HepG2 (cell line): ENCODE results near the gene TRAF4. TPM values are rescaled to one million over a fixed set of nuclear protein-coding genes. Genes with fewer than 3 reads are reported as not detected.

Source experiments
- ATF3 ChIP-seq: sonication (generic); formaldehyde crosslinking; IDR thresholded peaks from 2 replicates; pipeline ENCODE4 v1.4.0; 2020; ENCODE audit warnings: missing genetic modification reagents
- BCLAF1 ChIP-seq: fragments of 450-650 bp; IDR thresholded peaks from 2 replicates; pipeline ENCODE4 v1.6.1; 2017; ENCODE audit warnings: mild to moderate bottlenecking
- BRD4 ChIP-seq: sonication (generic); formaldehyde crosslinking; IDR thresholded peaks from 2 replicates; pipeline ENCODE4 v1.4.0; 2020; ENCODE audit warnings: missing genetic modification reagents
- ETV6 ChIP-seq: sonication (generic); formaldehyde crosslinking; conservative IDR thresholded peaks from 2 replicates; pipeline ENCODE4 v1.4.0; 2020; ENCODE audit warnings: missing genetic modification reagents
- FOXA1 ChIP-seq, 2 experiments: fragments of 450-650 bp in 1 of 2; sonication (generic) in 1 of 2; formaldehyde crosslinking in 1 of 2; IDR thresholded peaks; 2 replicates each; pipeline versions ENCODE4 v1.4.0 to v1.6.1; 2016 to 2020; ENCODE audit warnings: missing genetic modification reagents in 1 of 2
- LBX2 ChIP-seq: sonication (generic); formaldehyde crosslinking; IDR thresholded peaks from 2 replicates; pipeline ENCODE4 v1.5.0; 2020; ENCODE audit warnings: missing genetic modification reagents, mild to moderate bottlenecking, borderline replicate concordance
- MAFF ChIP-seq: IDR thresholded peaks from 2 replicates; pipeline ENCODE4 v1.6.1; 2011; ENCODE audit warnings: low read depth, low read length, improper control_type of control experiment
- SCMH1 ChIP-seq: sonication (generic); formaldehyde crosslinking; IDR thresholded peaks from 2 replicates; pipeline ENCODE4 v1.9.0; 2021; ENCODE audit warnings: missing genetic modification reagents, mild to moderate bottlenecking, borderline replicate concordance
- SNRNP70 ChIP-seq: fragments of 200-400 bp; formaldehyde crosslinking; IDR thresholded peaks from 2 replicates; pipeline ENCODE4 v1.6.1; 2017; ENCODE audit warnings: mild to moderate bottlenecking, low read depth, low read length, moderate library complexity
- ZBTB37 ChIP-seq: sonication (generic); formaldehyde crosslinking; IDR thresholded peaks from 2 replicates; pipeline ENCODE4 v1.4.0; 2020; ENCODE audit warnings: mild to moderate bottlenecking, missing genetic modification reagents
- ZFP36L2 ChIP-seq: sonication (generic); formaldehyde crosslinking; IDR thresholded peaks from 2 replicates; pipeline ENCODE4 v1.4.0; 2020; ENCODE audit warnings: missing genetic modification reagents
- ZNF235 ChIP-seq: sonication (generic); formaldehyde crosslinking; IDR thresholded peaks from 2 replicates; pipeline ENCODE4 v1.8.1; 2023; ENCODE audit warnings: mild to moderate bottlenecking, missing genetic modification reagents, borderline replicate concordance
- ZNF264 ChIP-seq: sonication (generic); formaldehyde crosslinking; IDR thresholded peaks from 2 replicates; pipeline ENCODE4 v1.4.0; 2020; ENCODE audit warnings: missing genetic modification reagents
- ZNF362 ChIP-seq: sonication (generic); formaldehyde crosslinking; IDR thresholded peaks from 2 replicates; pipeline ENCODE4 v1.4.0; 2020; ENCODE audit warnings: missing genetic modification reagents, mild to moderate bottlenecking, borderline replicate concordance
- ZNF431 ChIP-seq: sonication (generic); formaldehyde crosslinking; IDR thresholded peaks from 2 replicates; pipeline ENCODE4 v1.9.0; 2022; ENCODE audit warnings: missing genetic modification reagents, low read depth, mild to moderate bottlenecking, borderline replicate concordance
- ZNF546 ChIP-seq: sonication (generic); formaldehyde crosslinking; conservative IDR thresholded peaks from 2 replicates; pipeline ENCODE4 v1.8.1; 2023; ENCODE audit warnings: mild to moderate bottlenecking, missing genetic modification reagents
- ZNF550 ChIP-seq: sonication (generic); formaldehyde crosslinking; IDR thresholded peaks from 2 replicates; pipeline ENCODE4 v1.4.0; 2020; ENCODE audit warnings: mild to moderate bottlenecking, missing genetic modification reagents, borderline replicate concordance
- ZNF563 ChIP-seq: sonication (generic); formaldehyde crosslinking; IDR thresholded peaks from 2 replicates; pipeline ENCODE4 v1.8.0; 2022; ENCODE audit warnings: mild to moderate bottlenecking, moderate library complexity, missing genetic modification reagents
- ZNF577 ChIP-seq: sonication (generic); formaldehyde crosslinking; IDR thresholded peaks from 2 replicates; pipeline ENCODE4 v1.4.0; 2020; ENCODE audit warnings: mild to moderate bottlenecking, low read depth, missing genetic modification reagents, borderline replicate concordance
- ZNF841 ChIP-seq: sonication (generic); formaldehyde crosslinking; IDR thresholded peaks from 2 replicates; pipeline ENCODE4 v1.8.1; 2023; ENCODE audit warnings: missing genetic modification reagents, borderline replicate concordance
- polyA plus RNA-seq, 8 experiments: library from polyadenylated mRNA; depleted of rRNA in 3 of 8; stranded (reverse) in 7 of 8; unstranded in 1 of 8; fragments of >200 nt; fragmentation: Illumina TruSeq in 4 of 8; extraction: Trizol in 4 of 8; gene quantifications; 2 replicates each; pipeline versions ENCODE4 v1.2.1 to v1.2.3, GENCODE V29; 2011 to 2016; ENCODE audit warnings: low read depth in 4 of 8, missing spikeins in 1 of 8, mixed read lengths in 1 of 8; ENCODE audit not compliant: insufficient read depth in 1 of 8
- total RNA-seq, 5 experiments: library from RNA; depleted of rRNA; stranded (reverse); fragments of >200 nt; fragmentation: Illumina TruSeq; extraction: Trizol; gene quantifications; 2 replicates each; pipeline ENCODE4 v1.2.3, GENCODE V29; 2016; ENCODE audit warnings: low read depth in 1 of 5

The TRAF4 gene
- total and polyA plus RNA-seq, 2 of the 13 experiments (the other 11 are each of a cell fraction or from before 2014, with no cell fraction given): 86.0 to 89.9 TPM

- no peak for TF ChIP-seq ETV6 (CRISPR knock-in tag)
- TF ChIP-seq ZNF546: no peak; the same call in 1 of the 2 replicates
- no peak for TF ChIP-seq ZBTB37
- TF ChIP-seq ZNF563 (CRISPR knock-in tag): no peak
- TF ChIP-seq BCLAF1: no peak
- TF ChIP-seq SCMH1: no peak
- no peak for TF ChIP-seq LBX2 (CRISPR knock-in tag)
- 0 out of 2 replicates have a peak, but pooled peaks have one; percentile 12 for TF ChIP-seq ZNF362 (CRISPR knock-in tag)
- peak; percentile 31; the same call in 1 of the 2 replicates for TF ChIP-seq BRD4 (CRISPR knock-in tag)
- TF ChIP-seq ZNF264: no peak
- TF ChIP-seq ZNF235 (CRISPR knock-in tag): peak; percentile 75; the same call in 1 of the 2 replicates
- TF ChIP-seq MAFF: no peak
- TF ChIP-seq ZNF550 (CRISPR knock-in tag): no peak
- TF ChIP-seq ZNF431: no peak
- no peak for TF ChIP-seq FOXA1 (IDR thresholded peaks at IDR 0.05)
- peak; percentile 47; the same call in 1 of the 2 replicates for TF ChIP-seq FOXA1 (CRISPR knock-in tag; IDR thresholded peaks at IDR 0.05)
- TF ChIP-seq ZFP36L2 (CRISPR knock-in tag): no peak
- TF ChIP-seq ATF3: no peak; the same call in 1 of the 2 replicates
- no peak for TF ChIP-seq ZNF841
- TF ChIP-seq SNRNP70: no peak
- no peak for TF ChIP-seq ZNF577 (CRISPR knock-in tag)
Measured at GRCh38 chr17:28726627-28727491, 17.0 kb upstream of the TRAF4 start (continued).
